Testis (tissue), 3 donors: ENCODE measurements around the gene PIP5K1B. TPM values are rescaled to one million over a fixed set of nuclear protein-coding genes. Genes with fewer than 3 reads are reported as not detected.

ENCODE experiments used
- DNase-seq: peaks from one replicate; pipeline ENCODE4 v3.0.0-alpha.2; 2019
- H3K27ac ChIP-seq, 2 donors: fragments of 200-600 bp; sonication (generic); one replicate each; pipeline ENCODE4 v1.5.1; 2019
- H3K27me3 ChIP-seq: fragments of 200-600 bp; sonication (generic); one replicate; pipeline ENCODE4 v1.5.1; 2019
- H3K36me3 ChIP-seq: fragments of 200-600 bp; sonication (generic); one replicate; pipeline ENCODE4 v1.5.1; 2017; ENCODE audit warnings: low read depth; ENCODE audit errors: missing control alignments
- H3K4me1 ChIP-seq: fragments of 200-600 bp; sonication (generic); one replicate; pipeline ENCODE4 v1.5.1; 2019
- H3K4me3 ChIP-seq, 2 donors: fragments of 200-600 bp; sonication (generic); one replicate each; pipeline ENCODE4 v1.5.1; 2017 to 2019
- H3K9me3 ChIP-seq: fragments of 200-600 bp; sonication (generic); one replicate; pipeline ENCODE4 v1.5.1; 2017
- POLR2A ChIP-seq: fragments of 450-650 bp; IDR thresholded peaks from one replicate; pipeline ENCODE4 v1.6.1; 2017; ENCODE audit warnings: antibody characterized with exemption, mild to moderate bottlenecking, moderate library complexity
- WGBS, 2 donors: methylation state at CpG; one replicate each; pipeline ENCODE4 v1.1.5; 2018; 5-methylcytosine and 5-hydroxymethylcytosine counted together
- intact Hi-C: fragments of 100-400 bp; cut with DNase I; formaldehyde crosslinking; loops from one replicate; pipeline ENCODE4 v1.15.1; 2023; ENCODE audit warnings: low total_unique reads
- polyA plus RNA-seq: library from polyadenylated mRNA; stranded (reverse); fragments of 350-450 nt; fragmentation: Illumina TruSeq; extraction: RNeasy Lipid Tissue Mini Kit (QIAGEN cat#74804); gene quantifications from one replicate; pipeline ENCODE4 v1.2.3, GENCODE V29; 2014; ENCODE audit warnings: low read depth, low replicate concordance; ENCODE audit not compliant: insufficient read depth
- total RNA-seq, 2 donors: library from RNA; depleted of rRNA; stranded (reverse); fragments of >200 nt; gene quantifications; one replicate each; pipeline ENCODE4 v1.2.3, GENCODE V29; 2016
- TF ChIP-seq, protein P1 (sequence below), 3 experiments: fragments of 450-650 bp in 2 of 3; fragments of 200-600 bp in 1 of 3; sonication (generic) in 1 of 3; IDR thresholded peaks; one replicate each; pipeline ENCODE4 v1.5.1; 2016 to 2019; ENCODE audit warnings: antibody characterized with exemption in 3 of 3, mild to moderate bottlenecking in 2 of 3, moderate library complexity in 1 of 3

The PIP5K1B gene
- total and polyA plus RNA-seq, 3 donors from 2014 or later, result 53.6 to 70.5 (median 66.9) TPM

DNA sequence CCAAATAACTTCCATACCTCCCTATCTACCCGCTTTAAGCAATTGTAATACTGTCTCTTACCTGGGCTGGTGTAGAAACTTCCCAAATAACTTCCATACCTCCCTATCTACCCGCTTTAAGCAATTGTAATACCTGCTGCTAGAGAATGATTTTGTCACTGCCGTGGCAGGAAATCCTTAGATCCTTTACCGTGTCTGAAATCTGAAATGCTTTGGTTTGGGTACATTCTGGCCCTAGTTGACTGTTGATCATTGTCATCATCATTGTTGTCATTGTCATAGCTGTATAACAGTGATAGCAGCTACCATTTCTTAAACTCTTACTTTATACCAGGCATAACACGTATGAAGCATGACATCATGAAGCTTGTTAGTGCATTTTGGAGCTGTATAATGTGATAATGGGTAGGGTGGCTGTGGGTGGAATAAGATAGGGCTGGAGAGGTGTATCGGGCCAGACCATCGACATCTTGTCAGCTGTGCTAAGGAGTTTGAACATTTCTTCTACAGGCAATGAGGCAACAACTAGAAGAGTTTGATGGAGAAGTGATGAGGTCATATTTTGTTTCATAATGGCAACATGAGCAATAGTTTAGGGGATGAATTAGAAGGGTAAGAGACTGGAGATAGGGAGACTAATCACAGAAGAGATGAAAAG lies 15.7 kb downstream of the PIP5K1B start:
- no peaks in the 10 kb centered on the region for H3K36me3 ChIP-seq
- no peaks in the 10 kb centered on the region for H3K9me3 ChIP-seq
- peaks cover 6% of the 10 kb centered on the region for H3K4me1 ChIP-seq
- no peaks in the 10 kb centered on the region for H3K27me3 ChIP-seq
- H3K27ac ChIP-seq, result no peak overlapping the region
- TF ChIP-seq POLR2A, result no peak
- TF ChIP-seq, protein P1, sequence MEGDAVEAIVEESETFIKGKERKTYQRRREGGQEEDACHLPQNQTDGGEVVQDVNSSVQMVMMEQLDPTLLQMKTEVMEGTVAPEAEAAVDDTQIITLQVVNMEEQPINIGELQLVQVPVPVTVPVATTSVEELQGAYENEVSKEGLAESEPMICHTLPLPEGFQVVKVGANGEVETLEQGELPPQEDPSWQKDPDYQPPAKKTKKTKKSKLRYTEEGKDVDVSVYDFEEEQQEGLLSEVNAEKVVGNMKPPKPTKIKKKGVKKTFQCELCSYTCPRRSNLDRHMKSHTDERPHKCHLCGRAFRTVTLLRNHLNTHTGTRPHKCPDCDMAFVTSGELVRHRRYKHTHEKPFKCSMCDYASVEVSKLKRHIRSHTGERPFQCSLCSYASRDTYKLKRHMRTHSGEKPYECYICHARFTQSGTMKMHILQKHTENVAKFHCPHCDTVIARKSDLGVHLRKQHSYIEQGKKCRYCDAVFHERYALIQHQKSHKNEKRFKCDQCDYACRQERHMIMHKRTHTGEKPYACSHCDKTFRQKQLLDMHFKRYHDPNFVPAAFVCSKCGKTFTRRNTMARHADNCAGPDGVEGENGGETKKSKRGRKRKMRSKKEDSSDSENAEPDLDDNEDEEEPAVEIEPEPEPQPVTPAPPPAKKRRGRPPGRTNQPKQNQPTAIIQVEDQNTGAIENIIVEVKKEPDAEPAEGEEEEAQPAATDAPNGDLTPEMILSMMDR (IDR thresholded peaks at IDR 0.05), result no peak
- DNase-seq, result no peak
- H3K4me3 ChIP-seq, result no peak overlapping the region
- intact Hi-C loops, result no loop called here
- WGBS, 2 donors, result 84 to 93% methylated on average over 7 of the region's 7 CpGs

DNA sequence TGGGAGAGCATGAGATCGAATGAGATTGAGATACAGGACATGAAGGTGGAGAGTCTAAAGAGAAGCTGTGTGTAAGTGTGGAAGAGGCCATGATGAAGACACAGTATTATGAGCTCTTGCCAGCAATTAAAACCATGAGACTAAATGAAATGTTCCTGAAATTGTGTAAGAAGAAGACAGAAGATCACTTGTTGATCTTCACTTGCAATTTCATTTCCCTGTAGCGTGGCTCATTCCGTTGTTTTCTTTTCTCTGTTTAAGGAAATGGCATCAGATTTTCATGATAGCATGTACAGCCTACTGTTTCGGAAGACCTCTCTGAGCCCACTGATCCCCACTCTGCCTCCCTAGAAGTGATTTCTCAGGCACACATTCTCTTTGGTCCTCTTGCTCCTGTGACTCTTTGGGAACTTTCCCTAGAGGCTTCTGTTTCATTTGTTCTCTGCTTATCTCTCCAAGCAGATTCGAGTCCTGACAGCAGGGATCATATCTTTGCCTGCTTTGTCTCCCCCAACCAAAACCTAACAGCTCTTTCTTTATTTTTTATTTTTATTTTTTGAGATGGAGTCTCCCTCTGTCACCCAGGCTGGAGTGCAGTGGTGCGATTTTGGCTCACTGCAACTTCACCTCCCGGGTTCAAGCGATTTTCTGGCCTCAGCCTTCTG lies 16.8 kb downstream of the PIP5K1B start:
- peaks cover 6% of the 10 kb centered on the region for H3K4me1 ChIP-seq
- H3K27ac ChIP-seq, result no peak overlapping the region
- DNase-seq, result no peak
- H3K9me3 ChIP-seq, result no peaks in the 10 kb centered on the region
- intact Hi-C loops, result no loop called here
- no peak overlapping the region for H3K4me3 ChIP-seq
- TF ChIP-seq, protein P1 (IDR thresholded peaks at IDR 0.05), result no peak
- no peak for TF ChIP-seq POLR2A
- 88 to 91% methylated on average over 8 of the region's 8 CpGs for WGBS, 2 donors
- no peaks in the 10 kb centered on the region for H3K36me3 ChIP-seq
- no peaks in the 10 kb centered on the region for H3K27me3 ChIP-seq

DNA sequence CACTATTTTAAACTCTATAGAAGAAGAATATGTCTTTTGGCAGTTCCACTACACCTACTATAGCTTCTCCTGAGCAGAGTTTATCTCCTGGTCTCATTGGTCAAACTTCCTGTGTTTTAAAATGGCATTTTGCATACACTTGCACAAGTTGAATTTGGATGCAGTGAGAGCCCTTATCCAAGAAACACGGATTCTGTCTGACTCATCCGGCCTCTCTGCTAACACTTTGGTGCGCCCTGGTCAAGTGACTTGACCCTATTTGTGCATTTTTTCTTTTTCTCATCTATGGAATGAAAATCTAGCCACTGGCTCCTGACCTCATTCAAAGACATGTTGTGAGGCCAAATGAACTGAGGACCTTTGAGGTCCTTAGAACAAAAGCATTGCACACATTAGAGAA lies 20.0 kb downstream of the PIP5K1B start:
- Histone ChIP-seq H3K36me3 (no peaks in the 10 kb centered on the region), H3K9me3 (no peaks in the 10 kb centered on the region), H3K27ac (no peak overlapping the region), H3K27me3 (no peaks in the 10 kb centered on the region), H3K4me3 (no peak overlapping the region), H3K4me1 (no peaks in the 10 kb centered on the region)
- intact Hi-C loops, result no loop called here
- TF ChIP-seq, protein P1 (IDR thresholded peaks at IDR 0.05), result no peak
- no peak for TF ChIP-seq POLR2A
- 80 to 85% methylated on average over 3 of the region's 3 CpGs for WGBS, 2 donors
- no peak for DNase-seq

DNA sequence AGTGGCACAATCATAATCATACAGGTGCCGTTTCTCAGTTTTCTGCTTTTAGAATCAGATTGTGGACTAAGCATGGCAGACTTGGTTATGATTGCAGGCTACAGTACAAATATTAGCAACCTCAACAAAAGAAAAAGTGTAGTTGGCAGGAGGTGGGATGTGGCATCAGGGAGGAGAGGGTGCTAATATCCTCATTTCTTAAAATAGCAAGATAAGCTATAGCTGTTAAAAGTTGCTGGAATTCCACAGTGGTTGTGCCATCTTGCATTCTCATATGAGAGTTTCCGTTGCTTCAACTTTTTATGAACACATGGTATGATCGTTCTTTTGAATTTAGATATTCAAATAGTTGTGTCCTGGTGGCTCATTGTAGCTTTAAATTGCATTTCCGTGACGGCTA lies 21.4 kb downstream of the PIP5K1B start:
- Histone ChIP-seq H3K4me1 (no peaks in the 10 kb centered on the region), H3K4me3 (no peak overlapping the region), H3K27me3 (no peaks in the 10 kb centered on the region), H3K9me3 (no peaks in the 10 kb centered on the region), H3K27ac (no peak overlapping the region), H3K36me3 (no peaks in the 10 kb centered on the region)
- 90 to 92% methylated on average over 5 of the region's 5 CpGs for WGBS, 2 donors
- DNase-seq, result no peak
- intact Hi-C loops, result no loop called here
- no peak for TF ChIP-seq POLR2A

DNA sequence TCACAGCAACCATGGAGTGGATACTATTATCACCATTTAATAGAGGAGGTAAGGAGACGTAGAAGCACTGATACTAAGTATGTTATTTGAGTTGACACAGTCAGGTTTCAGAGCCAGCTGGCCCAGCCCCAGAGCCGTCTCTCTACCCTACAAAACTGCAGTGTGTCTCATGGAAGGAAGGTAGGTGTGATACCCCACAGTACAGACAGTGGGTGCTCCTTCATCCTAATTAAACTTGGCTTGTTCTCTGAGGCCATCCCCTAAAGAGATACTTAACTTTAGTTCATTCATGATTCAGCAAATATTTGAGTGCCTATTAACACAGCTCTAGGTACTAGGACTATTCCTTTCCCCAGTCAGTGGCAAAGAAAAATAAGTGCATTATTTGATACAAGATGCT lies 22.6 kb downstream of the PIP5K1B start:
- Histone ChIP-seq H3K27me3 (no peaks in the 10 kb centered on the region), H3K27ac (no peak overlapping the region), H3K36me3 (no peaks in the 10 kb centered on the region), H3K9me3 (no peaks in the 10 kb centered on the region), H3K4me3 (no peak overlapping the region), H3K4me1 (no peaks in the 10 kb centered on the region)
- intact Hi-C loops, result no loop called here
- peak; percentile 48 for DNase-seq
- 58 to 75% methylated on average over 2 of the region's 2 CpGs for WGBS, 2 donors
- no peak for TF ChIP-seq POLR2A
- TF ChIP-seq, protein P1 (IDR thresholded peaks at IDR 0.05), result no peak
